Activated CD4-positive, alpha-beta T cell treated with anti-CD3 and anti-CD28 coated beads, Interleukin-2, amount 50 U/mL, for 48 hours (primary cell): ENCODE measurements around the gene IFNA13.

ENCODE experiments used
- DNase-seq, 2 experiments: peaks; one replicate each; pipeline ENCODE4 v3.0.0-alpha.2; 2020

The IFNA13 gene

DNA sequence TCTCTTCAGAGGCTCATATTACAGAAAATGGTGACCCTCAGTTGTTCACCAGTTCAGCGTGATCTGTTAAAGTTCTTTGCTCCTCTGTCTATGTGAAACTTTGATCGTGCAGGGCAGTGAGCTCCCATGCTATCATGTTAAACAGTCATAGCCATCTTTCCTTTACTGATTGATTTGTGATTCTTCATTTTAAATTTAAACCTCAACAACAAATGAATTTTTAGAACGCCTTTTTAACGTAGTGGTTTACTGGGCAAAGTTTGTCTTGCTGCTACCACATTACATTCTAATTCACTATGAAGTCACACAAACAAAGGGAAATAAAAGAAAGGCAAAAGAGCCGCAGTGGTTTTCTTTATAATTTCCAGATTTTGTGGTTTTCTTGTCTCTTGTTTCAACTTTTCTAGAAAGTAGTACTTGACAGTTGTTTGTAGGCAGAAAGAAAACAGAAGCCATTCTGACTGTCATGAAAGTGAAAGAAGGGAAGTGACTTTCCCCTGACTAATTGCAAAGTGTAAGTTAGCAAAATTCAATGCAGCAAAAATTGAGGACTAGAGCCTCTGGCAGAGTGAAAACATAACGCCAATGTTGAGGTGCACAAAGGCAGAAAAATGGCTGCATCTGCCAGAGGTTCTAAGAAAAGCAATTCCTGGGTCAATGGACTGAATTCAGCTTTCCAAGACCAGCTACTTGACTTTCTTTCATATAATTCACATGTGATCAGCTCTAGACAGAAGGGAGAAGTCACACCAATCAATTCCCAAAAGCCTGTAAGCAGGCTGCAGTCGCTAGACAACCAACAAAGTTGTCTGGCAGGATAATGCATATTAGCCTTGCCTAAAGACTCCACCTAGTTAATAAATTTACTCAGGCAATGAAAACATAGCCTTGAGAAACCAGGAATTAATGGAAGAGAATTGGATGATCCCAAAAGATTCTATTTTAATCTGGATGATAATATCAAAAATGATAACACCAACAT, 10.1 kb downstream of the IFNA13 start:
- no peak for DNase-seq

DNA sequence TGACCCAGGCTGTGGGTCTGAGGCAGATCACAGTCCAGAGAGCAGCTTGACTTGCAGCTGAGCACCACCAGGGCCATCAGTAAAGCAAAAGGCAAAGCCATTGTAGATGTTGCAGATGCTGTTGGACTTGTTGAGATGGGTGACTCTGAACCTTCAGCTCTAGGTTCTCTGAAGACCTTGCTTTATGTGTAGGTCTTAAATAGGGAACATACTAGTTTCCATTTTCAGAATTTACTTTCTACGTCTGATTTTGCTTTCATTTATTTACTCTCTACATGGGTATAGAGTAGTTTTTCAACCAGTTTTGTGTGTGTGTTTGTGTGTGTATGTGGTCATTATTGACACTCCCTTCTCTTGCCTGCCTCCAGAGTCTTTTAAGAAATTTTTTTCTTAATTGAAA, 17.1 kb downstream of the IFNA13 start, which contains the start of gene IFNA6:
IFNA6 (minus strand) TSS at position 101 of the 400 bp plus-strand sequence; CDS start at position 101, 0 bp downstream.
- DNase-seq: no peak

DNA sequence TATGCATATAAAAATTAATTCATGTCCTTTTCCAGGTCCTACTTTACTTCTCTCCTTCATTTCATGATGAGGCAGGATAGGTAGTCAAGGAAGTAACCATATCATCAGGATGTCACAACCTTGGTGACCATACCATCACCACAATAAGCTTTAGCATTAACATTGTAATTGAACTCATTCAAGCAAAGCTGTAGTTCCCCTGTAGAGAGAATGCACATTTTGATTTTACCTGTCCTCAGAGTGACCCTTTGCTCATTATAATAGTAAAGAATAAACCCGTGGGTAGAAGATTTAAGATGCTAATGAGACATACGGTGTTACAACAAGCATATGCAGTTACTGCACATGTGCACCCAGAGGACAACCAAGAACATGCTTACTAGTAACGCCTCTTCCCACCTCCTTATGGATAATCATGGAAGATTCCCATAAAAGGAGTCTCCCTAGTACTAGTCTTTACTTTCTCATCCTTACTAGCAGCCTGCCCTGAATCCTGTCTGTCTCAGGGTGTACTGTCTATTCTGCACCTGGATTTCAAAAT, 19.4 kb downstream of the IFNA13 start:
- no peak for DNase-seq

DNA sequence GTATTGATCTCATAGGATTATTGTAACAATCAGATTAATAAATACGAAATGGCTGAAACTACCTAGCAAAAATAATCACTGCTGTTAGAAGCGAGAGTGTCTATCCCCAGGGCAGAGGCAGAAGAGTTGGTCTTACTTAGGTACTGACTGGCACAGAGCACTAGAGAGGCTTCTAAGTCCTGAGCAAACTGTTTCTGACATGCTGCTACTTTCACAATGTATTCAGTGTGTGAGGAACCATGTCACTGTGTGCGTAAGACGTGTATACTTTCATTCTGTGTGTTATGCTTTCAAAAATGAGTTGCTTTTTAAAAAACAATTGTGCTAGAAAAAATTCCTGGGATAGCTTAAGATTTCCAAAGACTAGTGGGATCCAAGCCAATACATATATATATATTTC, 27.1 kb downstream of the IFNA13 start:
- no peak for DNase-seq

DNA sequence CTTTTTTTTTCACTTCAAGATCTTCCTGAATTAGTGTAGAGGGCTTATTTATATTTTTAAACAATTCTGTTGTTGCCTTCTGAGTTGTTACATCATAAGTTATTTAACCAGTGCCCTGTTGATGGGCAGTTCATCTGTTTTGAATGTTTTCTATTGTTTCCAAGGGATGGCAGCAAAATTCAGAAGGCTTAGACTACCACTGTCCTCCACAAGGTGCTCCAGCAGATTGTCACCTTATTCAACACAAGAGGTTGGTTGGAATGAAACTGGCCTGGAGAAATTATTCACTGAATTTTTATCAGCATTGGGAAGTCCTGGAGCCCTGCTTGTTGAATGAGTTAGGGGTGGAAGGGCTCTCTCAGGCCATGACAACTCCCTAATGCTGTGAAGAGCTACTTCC, 31.4 kb downstream of the IFNA13 start:
- DNase-seq: no peak

DNA sequence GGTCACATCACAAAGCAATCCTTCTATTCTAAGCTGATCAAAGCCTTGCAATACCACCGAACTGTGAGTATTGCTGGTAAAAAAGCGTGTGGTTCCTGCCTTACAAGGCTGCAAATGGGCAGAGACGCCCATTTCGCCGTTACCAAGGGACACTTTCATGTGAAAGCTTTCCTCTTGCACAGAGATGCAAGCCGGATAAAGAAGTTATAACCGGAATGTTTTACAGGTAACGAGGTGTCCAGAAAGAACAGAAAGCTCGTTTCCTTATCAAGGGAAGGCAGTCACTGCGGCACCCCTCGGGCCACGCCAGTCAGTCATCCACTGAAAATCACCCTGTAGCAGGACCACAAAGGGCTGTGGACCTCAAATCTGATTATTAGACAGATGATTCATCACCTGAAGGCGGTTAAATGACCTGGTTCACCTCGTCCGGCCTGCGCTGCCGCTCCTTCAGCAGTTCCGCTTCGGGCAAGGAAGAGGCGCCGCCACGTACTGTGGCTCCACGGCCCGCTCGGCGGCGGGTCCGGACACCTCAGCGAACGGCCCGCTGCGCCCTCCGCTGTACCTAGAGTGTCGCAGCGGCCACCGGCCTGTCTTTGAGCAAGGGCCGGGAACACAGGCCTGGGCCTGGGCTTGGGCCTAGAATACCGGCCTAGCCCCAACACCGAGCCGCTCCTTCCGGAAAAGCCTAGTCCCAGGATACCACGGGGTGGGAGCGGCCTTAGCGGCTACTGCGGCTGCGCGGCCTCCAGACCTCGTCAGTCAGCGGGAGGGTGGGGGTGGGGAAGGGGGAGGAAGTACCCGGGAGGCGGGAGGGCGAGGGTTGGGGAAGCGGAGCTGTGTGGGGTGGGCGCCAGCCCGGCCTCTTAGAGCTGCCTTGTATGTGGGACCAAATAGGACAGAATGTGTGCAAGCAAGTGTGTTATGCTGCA, 32.9 kb downstream of the IFNA13 start, which contains the start of gene KLHL9:
KLHL9 (minus strand) TSS at position 704 of the 932 bp plus-strand sequence; CDS start at position 159, 545 bp downstream.
- peak; percentile 89 to 91 for DNase-seq

DNA sequence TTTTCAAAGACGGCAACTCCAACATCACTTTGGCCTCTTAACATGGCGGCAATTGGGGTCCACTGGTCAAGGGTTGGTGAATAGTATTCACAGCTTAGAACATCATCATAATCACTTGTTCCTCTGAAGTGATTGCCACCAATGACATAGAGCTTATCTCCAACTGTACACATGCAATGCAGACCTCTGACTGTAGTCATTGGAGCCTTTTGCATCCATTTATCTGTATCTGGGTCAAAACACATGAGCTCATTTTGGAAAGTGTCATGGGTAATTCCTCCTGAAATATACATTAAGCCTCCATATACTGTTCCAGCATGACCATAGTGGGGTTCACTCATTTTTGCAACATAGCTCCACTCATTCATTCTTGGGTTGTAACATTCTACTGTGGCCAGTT, 34.6 kb downstream of the IFNA13 start:
- no peak for DNase-seq

DNA sequence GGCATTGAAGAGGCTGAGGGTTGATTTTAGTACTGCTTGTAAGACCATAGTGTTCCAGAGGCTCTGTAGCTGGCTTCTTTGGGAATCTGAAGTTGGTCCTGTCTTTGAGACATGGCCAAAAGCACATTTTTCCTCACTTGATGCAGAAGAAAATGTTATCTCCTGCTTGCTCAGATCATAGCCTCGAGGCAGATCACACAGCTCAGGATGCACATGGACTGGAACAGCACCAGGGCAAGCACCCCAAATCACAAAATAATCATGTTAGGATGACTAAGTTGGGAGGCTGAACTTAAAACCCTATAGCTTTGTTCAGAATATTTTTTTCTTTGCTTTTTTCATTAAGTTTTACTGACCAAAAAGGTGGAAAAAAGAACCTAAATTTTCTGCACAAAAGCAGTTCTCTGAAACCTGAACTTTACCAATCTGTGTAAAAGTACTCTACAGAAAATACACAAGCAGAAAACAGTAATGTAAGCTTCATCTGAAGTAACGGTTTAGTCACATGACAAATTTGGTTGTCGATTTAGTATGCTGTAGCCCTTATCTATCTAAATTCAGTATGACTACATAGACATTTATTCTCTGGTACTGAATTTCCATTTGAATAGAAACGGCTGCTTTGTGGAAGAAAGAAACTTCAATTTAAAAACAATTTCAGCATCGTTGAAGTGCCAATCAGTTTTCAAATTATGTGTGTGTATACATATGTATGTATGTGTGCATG, 36.0 kb downstream of the IFNA13 start:
- DNase-seq: no peak

DNA sequence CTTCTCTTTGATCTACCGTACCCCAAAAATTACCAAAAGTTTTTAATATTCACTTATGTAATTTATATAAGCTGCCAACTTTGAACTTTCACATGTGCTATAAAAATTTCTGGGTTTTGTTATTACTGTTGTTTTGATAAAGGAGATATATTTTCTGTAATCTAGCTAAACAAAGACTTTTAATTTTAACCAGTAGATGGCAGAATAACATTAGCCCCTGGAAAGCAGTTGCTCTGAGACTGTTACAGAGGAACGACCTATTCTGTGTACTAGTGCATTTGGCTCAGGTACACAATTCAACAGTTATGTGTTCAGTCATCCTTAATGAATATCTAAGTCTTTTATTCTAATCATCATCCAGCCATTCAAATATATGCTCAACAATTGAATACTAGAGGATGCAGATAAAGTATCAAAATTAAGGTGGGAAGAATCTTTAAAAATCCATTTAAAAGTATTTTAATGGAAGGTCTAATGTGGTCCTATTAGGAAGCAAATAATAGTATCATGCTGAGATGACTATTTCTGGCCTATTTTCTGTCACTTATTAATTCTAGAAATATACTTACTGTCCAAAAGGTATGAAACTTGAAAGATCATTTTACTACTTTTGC, 41.2 kb downstream of the IFNA13 start:
- no peak for DNase-seq

DNA sequence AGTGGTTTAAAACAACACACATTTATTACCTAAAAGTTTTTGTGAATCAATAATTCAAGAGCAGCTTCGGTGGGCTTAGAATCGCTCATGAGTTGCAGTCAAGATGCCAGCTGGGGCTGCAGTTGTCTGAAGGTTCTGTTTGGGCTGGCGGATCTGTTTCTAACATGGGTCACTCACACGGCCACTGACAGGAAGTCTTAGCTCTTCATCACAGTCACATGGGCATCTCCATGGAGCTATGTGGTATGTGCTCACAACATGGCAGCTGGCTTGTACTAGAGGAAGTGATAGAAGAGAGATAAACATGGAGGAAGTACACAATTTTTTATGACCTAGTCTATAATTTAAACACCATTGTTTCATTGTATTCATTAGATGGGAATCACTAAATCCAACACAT, 43.8 kb downstream of the IFNA13 start:
- no peak for DNase-seq

DNA sequence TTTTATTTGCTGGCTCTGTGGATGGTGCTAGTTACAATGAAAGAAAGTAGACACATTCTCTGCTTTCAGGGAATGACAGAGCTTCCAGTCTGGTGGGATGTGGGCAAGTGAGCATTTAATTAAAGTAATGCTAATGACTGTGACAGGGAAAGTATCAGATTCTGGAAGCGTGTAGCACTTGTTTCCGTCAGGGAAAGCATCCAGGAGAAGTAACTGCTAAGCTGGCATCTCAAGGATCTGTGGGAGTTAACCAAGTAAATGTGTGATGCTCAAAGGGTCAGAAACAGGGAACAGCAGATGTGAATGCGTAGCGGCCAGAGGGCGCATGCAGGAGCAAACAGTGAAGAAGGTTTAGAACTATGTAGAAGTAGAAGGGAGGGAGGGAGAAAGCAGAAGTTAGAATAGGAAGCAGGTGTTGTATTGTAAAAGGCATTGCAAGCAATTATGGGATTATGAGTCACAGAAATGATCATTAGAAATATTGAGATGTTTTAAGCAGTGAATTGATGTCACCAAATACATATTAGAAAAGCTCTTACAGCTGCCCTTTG, 44.9 kb downstream of the IFNA13 start:
- DNase-seq: no peak

DNA sequence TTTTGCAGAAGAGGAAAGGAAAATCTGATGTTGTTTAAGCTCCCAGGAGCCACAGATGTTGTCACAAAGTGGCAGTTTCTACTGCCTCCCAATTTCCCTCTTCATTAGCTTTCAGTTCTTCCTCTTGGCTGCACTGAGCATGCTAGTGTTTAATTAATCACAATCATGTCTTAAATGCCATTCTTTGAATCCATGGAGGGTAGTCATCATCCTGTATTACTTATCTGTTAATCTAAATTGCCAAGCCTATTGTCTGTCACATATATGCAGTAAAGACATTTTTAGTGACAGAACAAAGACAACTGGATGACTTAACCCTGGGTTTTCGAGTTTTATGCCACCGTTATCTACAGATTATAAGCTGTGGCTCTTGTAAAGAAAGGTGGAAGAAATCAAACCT, 47.4 kb downstream of the IFNA13 start:
- no peak for DNase-seq

DNA sequence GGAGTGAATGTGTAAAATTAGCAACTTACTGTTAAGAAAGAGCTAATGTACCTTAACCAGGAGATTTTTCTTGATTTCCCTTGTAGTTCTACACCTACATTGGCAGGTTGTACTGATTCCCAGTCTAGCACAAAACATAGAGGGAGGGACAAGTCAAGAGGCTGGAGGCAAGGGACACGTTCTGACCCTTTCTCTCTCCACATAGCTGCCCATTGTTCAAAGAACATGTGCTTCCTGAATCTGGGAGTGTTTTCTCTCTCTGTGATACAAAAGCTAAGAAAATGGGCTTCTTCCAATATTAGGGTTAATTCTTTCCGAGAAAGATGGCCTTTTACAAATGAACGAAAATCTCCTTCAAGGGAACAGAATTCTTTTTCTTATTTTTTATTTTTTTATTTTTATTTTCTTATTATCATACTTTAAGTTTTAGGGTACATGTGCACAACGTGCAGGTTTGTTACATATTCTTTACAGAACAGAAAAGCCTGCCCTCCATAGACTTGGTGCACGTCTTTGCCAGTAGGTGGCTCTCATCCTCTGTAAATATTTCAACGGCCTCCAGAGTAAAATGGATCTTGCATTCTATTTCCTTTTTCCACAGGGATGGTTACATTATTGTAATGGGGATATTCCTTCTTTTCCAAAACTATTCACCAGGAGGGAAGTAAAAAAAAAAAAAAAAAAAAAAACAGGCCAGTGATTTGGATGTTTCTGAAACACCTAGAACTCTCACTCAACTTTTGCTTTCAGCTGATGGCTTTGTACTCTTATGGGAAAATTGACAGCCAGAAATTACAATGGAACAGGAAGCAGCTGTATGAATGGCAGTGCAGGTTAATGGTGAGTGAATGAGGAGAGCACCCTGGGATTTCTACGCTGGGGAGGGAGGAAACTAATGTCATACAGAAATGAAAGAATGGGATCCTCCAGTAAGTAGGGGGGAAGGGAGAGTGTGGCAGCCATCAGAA, 49.6 kb downstream of the IFNA13 start:
- peak; percentile 17 to 28 for DNase-seq
